GM18873 (cell line): ENCODE data around the gene CROCC.

ENCODE experiments used
- ATAC-seq: cut with Tn5 transposase; IDR thresholded peaks from one replicate; pipeline ENCODE4 v1.9.1; 2021; ENCODE audit warnings: mild to moderate bottlenecking, moderate library complexity, moderate number of reproducible peaks; ENCODE audit not compliant: unreplicated experiment, low FRiP score

The CROCC gene

DNA sequence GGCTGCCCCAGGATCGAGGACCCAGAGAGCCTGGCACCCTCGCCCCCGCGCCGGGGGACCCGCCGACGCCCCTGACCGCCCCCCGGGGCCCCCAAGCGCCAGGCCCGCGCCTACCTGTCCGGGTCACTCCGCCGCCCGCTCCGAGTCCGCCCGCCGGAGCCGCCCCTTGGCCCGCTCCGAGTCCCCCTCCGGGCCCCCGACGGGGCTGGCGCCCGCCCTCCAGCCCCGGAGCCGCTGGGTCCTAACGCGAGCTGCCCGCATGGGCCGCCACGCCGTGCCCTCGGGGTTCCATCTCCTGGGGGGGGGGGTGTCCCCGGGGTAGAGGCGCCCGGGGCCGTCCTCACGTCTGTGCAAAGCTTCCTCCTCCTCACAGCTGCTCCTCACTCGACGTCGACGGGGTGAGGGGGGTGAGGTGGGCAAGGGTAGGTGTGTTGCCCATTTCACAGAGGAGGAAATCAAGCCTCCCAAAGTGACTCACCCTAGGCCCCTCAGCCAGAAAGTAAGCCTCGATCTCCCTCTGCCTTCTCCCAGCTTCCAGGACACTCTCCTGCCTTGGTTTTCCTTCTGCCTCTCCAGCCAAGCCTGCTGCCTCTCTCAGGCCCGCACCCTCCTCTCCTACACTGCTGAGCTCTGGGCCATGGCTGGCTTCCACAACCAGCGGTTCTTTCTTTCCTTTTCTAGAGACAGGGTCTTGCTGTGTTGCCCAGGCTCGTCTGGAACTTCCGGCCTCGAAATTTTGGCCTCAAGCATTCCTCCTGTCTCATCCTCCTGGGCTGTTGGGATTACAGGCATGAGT is 58.9 kb downstream of the CROCC start, which contains the start of gene MFAP2:
TSS of gene MFAP2 (minus strand) at position 148 of the 796 bp plus-strand sequence. CDS start 2,347 bp downstream, outside the sequence.
- no peak for ATAC-seq

DNA sequence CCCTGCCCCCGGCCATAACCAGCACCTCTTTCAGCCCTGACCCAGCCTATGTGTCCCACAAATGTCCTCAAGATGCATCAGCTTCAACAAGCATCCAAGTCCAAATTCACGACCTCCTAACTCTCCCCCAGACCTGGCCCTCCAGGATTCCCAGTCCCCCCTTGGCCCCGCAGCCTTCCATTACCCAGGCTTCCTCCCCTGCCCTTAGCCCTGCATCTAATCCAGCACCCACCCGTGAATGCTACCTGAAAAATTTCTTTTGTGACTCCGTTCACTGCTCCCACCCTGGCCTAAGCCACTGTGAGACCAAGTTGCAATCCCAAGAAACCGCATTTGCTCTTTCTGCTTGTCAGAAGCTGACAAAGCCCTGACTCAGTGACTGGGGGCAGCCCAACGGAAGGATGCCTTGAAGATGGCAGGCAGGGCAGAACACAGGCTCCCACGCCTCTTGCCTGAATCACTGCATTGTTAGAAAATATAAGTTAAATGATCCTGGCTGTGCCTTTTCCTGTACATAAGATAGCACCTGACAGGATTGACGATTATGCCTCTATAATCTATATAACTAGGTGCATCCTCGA is 59.6 kb downstream of the CROCC start:
- ATAC-seq: no peak

DNA sequence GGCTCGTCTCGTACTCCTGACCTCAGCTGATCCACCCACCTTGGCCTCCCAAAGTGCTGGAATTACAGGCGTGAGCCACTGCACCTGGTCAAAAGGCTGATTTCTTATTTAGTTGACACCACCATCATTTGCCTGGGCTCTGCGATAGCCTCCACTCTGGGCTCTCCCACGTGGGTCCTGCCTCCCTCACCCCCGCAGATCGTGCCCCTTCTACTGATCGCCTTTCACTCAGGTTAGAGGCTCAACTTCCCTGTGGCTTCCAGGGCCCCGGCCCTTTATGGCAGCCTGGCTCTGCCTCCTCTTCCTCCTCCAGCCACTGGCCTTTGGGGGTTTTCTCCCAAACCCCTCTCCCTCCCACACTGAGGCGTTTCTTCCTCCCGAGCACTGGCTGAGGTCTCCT is 61.2 kb downstream of the CROCC start:
- no peak for ATAC-seq

DNA sequence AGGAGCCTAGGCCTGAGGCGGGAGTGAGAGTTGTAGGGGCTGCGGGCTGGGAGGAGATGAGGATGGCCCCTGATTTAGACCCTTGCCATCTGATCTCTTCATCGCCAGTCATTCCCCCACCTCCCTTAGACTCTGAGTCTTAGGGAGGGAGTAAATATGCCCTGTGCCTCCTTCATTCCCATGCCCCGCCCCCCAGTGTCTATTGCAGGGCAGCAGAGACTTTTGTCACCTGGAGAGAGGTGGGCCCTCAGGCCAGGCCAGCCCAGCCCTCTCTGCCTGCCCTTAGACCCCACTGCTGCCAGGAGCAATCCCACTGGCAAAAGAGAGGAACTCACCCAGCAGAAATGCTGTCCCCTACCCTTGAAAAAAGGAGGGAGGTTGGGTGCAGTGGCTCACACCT is 61.9 kb downstream of the CROCC start:
- ATAC-seq: no peak

DNA sequence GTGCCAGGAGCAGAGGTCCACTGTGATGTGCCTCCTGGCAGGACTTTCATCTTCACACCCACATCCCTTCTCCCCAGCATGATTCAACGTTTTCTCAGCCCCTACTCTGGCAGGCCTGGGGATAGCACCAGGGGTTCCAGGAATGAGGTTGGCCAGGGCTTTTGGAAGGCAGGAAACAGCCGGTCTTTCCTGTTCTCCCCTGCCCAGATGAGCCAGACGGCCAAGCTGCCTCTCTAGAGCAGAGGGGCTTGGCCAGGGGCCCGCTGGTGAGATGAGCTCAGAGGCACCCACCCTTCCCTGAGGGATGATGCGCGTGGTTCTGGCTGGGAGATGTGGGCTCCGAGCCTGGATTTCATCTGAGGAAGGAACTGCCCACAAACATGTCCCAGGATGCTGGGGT is 63.0 kb downstream of the CROCC start:
- ATAC-seq: no peak

DNA sequence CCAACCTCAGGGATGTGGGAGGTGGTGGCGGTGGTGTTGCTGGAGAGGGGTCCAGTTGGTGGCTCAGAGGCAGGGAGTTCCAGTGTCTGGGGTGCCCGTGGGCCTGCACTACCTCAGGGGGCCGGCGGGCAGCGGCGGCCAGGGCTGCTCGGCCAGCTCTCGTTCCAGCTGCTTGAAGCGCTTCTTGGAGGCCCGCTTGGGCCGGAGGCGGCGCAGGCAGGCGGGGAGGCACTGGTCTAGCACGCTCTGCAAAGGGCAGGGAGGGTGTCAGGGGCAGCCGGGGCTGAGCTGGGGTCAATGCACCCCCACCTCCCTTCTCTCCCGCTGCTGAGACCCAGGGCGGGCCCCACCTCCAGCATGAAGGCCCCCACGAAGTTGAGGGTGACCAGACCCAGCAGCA is 64.4 kb downstream of the CROCC start:
- ATAC-seq: no peak

DNA sequence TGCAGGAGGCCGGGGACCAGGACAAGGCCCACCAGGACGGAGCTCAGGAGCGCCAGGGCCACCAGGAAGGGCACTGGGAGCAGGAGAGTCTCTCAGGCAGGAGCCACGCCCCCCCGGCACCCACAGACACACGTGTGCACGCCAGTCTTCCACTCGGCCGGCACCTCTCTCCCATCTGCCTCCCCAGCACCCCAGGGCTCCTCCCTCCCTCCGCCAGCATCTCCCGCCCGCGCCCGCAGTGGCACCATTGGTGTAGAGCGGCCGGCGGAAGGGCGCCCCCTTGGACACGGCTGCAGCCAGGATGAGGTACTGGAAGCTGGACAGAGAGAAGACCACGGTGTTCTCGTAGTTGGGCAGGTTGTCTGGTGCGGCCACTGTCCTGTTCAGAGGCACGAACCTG is 64.8 kb downstream of the CROCC start:
- no peak for ATAC-seq

DNA sequence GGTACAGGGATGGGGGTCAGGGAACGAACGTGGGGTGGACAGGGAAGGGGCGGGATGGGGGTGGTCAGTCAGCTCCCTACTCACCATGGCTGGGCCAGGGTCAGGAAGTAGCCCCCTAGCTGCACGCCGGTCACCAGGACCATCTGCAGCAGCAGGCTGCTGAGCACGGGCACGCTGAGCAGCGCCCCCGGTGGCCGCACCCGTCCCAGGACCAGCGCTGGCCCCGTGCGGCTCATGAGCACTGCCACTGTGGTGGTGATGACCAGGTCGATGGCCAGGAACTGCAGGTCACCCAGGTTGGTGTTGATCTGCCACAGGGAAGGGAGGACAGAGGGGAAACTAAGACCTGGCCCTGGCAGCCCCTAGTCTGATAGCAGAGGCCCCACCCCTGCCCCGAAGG is 65.2 kb downstream of the CROCC start:
- no peak for ATAC-seq

DNA sequence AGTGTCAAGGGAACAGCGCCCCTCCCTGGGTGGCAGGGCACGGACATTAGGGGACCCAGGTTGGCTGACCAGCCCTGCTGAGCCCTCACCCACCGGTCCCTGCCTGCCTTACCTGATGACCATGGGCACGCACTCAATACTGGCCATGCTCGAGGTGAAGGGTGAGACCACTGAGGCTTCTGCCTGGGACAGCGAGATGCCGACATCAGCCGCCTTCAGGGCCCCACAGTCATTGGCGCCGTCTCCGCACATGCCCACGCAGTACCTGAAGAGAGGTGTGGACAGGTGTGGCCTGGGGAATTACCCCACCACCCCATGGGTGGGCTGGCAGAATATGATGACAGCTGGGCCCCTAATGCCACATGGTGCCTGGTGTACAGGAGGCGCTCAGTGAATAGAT is 66.5 kb downstream of the CROCC start:
- no peak for ATAC-seq

DNA sequence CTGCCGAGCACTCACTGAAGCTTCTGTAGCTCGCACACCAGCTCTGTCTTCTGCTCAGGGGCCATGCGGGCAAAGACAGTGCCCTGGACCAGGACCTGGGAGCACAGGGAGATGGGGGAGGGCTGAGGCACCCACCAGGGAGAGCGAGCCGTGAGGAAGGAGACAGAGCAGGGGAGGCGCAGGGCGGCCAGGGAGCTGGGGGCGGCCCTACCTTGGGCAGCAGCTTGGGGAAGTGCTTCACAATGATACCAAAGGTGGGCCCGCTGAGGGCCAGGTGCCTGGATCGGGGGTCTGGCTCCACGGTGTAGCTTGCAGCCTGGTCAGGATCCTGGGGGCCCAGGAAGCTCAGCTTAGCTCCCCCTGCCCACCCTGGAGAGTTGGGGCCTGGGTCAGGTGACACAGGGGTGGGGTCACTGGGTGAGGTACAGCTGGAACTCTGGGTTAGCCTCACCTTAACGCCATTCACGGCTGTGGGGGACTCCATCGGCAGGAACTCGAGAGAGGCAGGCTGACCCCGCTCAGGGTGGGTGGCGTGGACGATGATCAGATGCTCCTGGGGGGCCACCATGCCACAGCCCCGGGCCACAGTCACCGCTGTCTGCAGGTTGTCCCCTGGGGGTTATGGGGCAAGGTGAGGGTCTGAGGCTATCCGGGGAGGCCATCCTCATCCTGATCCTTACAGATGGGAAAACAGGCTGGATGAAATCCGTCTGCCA is 68.1 kb downstream of the CROCC start:
- ATAC-seq: no peak

DNA sequence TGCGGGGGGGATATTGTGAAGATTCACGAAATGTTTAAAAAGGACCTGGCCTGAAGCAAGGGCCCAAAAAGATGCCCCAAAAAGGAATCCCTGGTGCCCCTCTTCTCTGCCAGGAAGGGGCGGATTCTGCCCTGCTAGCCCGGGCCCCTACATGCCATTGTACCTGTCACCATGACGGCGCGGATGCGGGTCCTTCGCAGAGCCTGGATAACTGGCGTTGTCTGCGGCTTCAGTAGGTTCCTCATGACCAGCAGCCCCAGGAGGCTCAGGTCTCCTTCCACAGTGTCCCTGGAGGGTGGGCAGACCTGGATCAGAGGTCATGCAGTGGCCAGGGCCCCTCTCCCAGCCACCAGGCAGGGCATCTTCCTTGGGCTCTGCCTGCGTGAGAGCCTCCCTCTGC is 69.8 kb downstream of the CROCC start:
- no peak for ATAC-seq

DNA sequence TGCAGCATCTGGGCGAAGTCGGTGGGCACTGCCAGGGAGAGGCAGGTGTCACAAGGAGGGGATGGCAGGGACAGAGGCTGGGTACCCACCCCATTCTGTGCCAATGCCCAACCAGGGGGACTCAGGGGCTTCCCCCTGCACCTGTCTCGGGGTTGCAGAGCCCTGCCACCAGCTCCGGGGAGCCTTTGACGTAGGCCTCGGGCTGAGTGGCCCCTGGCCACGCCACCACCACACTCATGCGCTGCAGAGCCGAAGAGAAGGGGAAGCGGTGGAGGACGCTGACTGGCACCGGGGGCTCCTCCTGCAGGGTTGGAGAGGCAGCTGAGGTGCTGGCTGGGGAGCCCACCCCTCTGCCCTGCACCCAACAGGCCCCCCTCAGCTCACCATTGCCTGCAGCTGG is 70.4 kb downstream of the CROCC start:
- ATAC-seq: no peak

DNA sequence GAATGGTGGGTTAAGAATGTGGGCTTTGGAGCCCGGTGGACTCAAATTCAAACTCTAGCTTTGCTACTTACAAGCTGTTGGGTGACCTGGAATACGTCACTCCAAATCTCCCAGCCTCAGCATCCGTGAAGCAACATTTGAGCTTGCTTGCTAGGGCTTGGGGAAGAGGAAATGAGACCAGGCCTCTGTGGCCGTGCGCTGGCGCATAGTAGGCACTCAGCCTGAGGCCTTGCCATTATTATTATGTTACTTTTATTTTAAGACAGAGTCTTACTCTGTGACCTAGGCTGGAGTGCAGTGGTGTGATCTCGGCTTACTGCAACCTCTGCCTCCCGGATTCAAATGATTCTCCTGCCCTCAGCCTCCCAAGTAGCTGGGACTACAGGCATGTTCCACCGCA is 70.9 kb downstream of the CROCC start:
- no peak for ATAC-seq

DNA sequence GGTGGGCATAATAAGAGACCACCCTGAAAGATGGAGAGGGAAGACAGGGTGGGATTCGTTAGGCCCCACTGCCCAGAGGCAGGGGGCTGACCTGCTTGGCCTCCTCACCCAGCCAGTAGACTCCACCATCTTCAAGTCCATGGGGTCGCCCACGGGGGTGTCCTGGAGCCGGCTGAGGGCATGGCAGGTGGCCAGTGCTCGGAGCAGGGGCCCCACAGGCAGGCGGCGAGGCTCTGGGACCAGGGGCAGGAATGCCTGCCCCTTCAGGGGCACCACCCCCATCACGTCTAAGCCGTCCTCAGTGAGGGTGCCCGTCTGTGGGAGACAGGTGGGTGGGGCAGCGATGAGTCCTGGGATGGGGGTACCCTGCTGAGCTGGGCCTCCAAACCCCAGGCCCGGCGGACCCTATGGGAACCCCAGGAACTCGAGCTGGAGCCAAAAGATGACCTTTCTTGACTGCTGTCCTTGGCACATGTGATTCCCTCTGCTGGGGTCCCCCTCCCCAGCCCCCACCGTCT is 71.8 kb downstream of the CROCC start:
- ATAC-seq: no peak

DNA sequence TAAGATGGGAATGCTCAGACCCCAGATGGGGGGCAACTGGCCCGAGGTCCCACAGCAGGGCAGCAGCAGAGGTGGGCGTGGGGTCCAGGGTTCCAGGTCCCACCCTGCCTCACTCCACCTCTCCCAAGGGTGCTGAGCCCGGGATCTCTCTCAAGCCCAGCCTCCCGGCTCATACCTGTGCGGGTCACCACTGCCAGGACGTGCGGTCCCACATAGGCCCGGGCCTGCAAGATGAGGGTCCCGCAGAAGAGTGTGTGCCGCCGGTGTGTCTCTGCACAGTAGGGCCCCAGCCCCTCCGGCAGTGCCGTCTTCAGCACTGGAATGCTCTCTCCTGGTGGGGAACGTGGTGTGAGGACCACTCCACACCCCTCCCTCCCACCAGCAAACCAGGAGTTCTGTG is 75.1 kb downstream of the CROCC start:
- no peak for ATAC-seq

DNA sequence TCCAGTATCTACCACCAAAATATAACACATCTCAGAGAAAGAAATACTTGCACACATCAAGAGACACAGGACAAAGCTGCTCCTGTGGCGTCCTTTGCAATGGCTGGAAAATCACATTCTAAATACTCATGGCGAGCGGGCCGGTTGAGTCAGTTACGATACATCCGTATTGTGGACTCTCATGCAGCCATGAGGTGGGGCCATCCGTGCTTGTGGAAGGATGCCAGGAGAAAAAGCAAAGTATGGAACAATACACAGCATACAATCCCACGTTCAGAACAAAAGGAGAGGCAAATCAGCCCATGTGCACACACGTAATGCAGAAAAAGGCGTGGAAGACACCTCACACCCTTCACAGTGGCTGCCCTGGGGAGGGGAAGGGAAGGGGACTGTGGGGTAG is 76.9 kb downstream of the CROCC start:
- no peak for ATAC-seq

DNA sequence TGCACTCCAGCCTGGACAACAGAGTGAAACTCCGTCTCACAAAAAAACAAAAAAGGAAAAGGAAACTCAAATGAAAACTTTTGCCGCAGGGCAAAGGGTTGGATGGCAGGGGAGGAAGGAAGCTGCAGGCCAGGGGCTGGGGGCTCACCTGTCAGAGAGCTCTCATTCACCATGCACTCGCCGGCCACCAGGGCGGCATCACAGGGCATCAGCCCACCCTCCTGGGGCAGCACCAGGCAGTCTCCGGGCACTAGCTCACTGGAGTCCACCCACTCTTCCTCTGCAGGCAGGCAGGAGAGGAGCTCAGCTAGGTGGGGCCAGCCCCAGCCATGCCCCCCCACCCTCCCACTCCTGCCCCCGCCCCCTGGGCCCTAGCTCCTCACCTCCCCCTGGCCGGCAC is 78.1 kb downstream of the CROCC start:
- no peak for ATAC-seq

DNA sequence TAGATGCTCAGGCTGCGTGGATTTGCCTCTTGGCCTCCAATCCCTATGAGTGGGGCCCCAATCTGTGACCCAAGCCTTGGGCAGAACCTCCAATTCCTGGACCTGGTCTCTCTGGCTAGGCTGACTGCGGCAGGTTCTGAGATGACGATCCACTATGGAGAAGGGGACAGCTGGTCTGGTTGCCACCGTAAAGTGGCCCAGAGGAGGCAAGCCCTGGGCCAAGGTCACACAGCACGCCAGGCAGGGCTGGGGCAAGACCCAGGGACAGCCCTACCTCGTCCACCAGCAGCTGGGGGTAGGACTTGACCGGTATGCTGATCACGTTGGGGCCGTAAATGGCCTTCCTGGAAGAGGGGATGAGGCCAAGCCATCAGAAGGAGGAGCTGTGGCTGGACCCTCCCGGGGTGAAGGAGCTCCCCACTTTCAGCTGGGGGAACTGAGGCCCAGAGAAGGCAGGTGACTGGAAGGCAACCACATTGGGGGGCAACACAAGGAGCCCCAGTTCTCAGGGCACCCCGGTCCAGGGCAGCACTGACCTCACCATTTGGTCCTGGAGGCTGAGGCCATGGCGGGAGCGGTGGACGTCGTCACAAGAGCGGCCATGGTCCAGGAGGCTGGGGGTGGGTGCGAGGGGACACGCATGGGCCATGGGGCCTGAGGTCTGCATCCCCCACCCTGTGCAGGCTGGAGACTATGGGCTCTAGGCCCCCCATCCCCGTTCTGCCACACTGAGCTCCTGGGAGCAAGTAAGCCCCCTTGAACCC is 80.2 kb downstream of the CROCC start:
- no peak for ATAC-seq

DNA sequence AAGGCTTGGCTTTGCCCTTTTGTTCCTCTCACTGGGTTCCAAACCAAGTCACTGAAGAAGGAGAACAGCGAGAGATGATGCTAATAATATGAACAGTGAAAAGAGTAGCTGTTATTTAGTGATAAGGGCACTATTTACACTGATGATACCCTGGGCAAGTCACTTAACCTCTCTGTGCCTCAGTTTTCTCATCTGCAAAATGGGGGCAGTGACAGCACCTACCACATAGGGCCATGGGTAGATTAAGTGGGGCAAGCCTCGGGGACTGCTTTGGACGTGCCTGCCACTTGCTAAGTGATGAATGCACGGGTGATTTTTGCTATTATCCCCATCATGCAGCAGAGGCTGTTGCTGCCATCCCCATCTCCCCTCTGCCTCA is 80.8 kb downstream of the CROCC start:
- no peak for ATAC-seq

DNA sequence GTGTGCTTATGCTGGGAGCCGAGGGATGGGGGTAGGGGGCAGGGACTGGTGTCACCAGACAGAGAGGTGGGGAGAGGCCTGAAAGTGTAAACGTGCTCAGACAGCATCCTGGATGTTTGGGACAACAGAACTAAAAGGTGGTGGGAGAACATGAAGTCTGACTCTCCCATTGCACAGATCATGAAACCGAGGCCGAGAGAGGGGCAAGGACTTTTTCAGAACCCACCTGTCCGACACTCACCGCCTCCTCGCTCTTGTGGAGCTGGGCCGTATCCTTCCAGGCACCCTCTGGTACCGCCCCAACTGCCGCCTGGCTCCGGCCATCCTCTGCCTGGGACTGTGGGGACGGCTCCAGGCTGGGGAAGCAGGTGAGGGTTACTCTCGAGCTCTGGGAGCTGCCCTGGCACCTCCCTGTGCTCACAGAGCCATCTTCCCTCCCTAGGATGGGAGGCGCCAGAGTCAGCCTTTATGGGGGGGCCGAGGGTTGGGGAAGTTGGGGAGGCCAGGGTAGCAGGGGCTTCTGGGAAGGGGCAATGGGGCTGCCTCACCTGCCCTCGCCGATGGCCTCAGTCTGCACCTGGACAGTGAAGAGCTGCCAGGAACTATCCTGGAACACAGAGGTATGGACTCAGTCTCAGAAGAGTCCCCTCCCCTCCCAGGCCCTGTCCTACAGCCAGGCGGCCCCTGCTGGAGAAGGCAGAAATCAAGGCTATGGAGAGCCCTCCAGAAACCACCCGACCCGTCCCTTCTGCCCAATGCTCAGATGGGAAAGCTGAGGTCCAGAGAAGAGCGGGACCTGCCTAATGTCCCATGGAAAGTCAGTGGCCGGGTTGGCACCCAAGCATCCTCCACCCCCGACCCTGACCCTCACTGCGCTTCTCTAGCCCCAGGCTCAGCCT is 83.0 kb downstream of the CROCC start:
- no peak for ATAC-seq
